Uterus (tissue), 2 donors: ENCODE data around the gene SPDYE16.
"Not testable (repeated sequence)": the region's sequence is repeated elsewhere in the genome, so short reads cannot be mapped to it uniquely, and the experiment has no call there.

Source experiments
- POLR2A ChIP-seq, 2 donors: fragments of 450-650 bp; IDR thresholded peaks; one replicate each; pipeline ENCODE4 v1.6.1; 2016; ENCODE audit warnings: antibody characterized with exemption in 2 of 2, mild to moderate bottlenecking in 1 of 2, moderate library complexity in 1 of 2
- TF ChIP-seq, protein P1 (sequence below), 4 experiments: fragments of 200-600 bp in 2 of 4; fragments of 450-650 bp in 2 of 4; sonication (generic) in 2 of 4; IDR thresholded peaks; one replicate each; pipeline ENCODE4 v1.5.1; 2016 to 2019; ENCODE audit warnings: antibody characterized with exemption in 4 of 4, mild to moderate bottlenecking in 2 of 4, moderate library complexity in 1 of 4

DNA sequence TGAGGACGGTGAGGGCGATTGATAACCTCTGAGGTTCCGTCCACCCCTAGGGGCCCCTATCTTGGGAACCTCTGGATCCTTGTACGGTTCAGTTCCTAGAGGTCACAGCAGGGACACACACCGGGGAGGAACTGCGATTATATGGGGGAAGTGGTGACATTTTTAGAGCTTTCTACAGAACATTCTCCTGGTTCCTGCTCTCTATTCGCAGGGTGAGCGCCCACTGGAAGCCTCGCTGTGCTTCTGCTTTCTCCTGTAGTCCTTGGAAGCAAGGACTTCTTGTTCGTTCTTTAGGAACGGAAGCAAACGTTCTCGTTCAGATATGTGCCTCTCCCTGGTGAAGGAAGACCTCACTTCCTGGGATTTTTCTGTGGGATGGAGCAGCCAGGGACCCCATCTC, 55.1 kb downstream of the SPDYE16 start:
- TF ChIP-seq, protein P1, sequence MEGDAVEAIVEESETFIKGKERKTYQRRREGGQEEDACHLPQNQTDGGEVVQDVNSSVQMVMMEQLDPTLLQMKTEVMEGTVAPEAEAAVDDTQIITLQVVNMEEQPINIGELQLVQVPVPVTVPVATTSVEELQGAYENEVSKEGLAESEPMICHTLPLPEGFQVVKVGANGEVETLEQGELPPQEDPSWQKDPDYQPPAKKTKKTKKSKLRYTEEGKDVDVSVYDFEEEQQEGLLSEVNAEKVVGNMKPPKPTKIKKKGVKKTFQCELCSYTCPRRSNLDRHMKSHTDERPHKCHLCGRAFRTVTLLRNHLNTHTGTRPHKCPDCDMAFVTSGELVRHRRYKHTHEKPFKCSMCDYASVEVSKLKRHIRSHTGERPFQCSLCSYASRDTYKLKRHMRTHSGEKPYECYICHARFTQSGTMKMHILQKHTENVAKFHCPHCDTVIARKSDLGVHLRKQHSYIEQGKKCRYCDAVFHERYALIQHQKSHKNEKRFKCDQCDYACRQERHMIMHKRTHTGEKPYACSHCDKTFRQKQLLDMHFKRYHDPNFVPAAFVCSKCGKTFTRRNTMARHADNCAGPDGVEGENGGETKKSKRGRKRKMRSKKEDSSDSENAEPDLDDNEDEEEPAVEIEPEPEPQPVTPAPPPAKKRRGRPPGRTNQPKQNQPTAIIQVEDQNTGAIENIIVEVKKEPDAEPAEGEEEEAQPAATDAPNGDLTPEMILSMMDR (IDR thresholded peaks at IDR 0.05), result not testable (repeated sequence)
- TF ChIP-seq POLR2A (IDR thresholded peaks at IDR 0.05), result not testable (repeated sequence)
